Endodermal cell (in vitro differentiated cells): ENCODE measurements around the gene DEDD2. TPM values are rescaled to one million over a fixed set of nuclear protein-coding genes. Genes with fewer than 3 reads are reported as not detected.
"Not testable (repeated sequence)": the region's sequence is repeated elsewhere in the genome, so short reads cannot be mapped to it uniquely, and the experiment has no call there.

Experiments
- DNase-seq: peaks from one replicate; pipeline ENCODE4 v3.0.0-alpha.2; 2017
- H3K27ac ChIP-seq: 2 replicates; pipeline ENCODE4 v1.5.1; 2013; ENCODE audit warnings: mild to moderate bottlenecking, low read depth, low read length, moderate library complexity
- H3K27me3 ChIP-seq: 2 replicates; pipeline ENCODE4 v1.6.1; 2013; ENCODE audit warnings: mild to moderate bottlenecking, low read length, moderate library complexity; ENCODE audit not compliant: insufficient read depth, control insufficient read depth, poor library complexity, severe bottlenecking
- H3K36me3 ChIP-seq: 2 replicates; pipeline ENCODE4 v1.7.0; 2013; ENCODE audit warnings: mild to moderate bottlenecking, low read length, moderate library complexity; ENCODE audit not compliant: control insufficient read depth, insufficient read depth
- H3K4me1 ChIP-seq: one replicate; pipeline ENCODE4 v1.7.0; 2013; ENCODE audit warnings: low read length; ENCODE audit not compliant: control insufficient read depth, insufficient read depth
- H3K4me3 ChIP-seq: 2 replicates; pipeline ENCODE4 v1.5.1; 2013; ENCODE audit warnings: mild to moderate bottlenecking, low read length, moderate library complexity
- H3K9ac ChIP-seq: 2 replicates; pipeline ENCODE4 v1.6.1; 2013; ENCODE audit warnings: mild to moderate bottlenecking, low read length, moderate library complexity; ENCODE audit not compliant: poor library complexity, severe bottlenecking; ENCODE audit errors: extremely low read depth
- H3K9me3 ChIP-seq: 2 replicates; pipeline ENCODE4 v1.6.1; 2013; ENCODE audit warnings: mild to moderate bottlenecking, low read length, moderate library complexity; ENCODE audit not compliant: control insufficient read depth
- H3K27ac Mint-ChIP-seq: 2 replicates; pipeline ENCODE4 v1.8.0; 2020; ENCODE audit warnings: mixed read lengths
- H3K27me3 Mint-ChIP-seq: 2 replicates; pipeline ENCODE4 v1.8.0; 2021; ENCODE audit warnings: mild to moderate bottlenecking, mixed read lengths; ENCODE audit not compliant: insufficient read depth
- H3K36me3 Mint-ChIP-seq: 2 replicates; pipeline ENCODE4 v1.8.0; 2020; ENCODE audit warnings: low read depth, mixed read lengths
- H3K4me1 Mint-ChIP-seq: 2 replicates; pipeline ENCODE4 v1.8.0; 2020; ENCODE audit warnings: mixed read lengths
- H3K4me3 Mint-ChIP-seq: 2 replicates; pipeline ENCODE4 v1.8.0; 2020; ENCODE audit warnings: mild to moderate bottlenecking, moderate library complexity, mixed read lengths
- H3K9me3 Mint-ChIP-seq: 2 replicates; pipeline ENCODE4 v1.8.0; 2020; ENCODE audit warnings: mild to moderate bottlenecking, mixed read lengths
- CTCF ChIP-seq: fragments of 200-600 bp; sonication (generic); conservative IDR thresholded peaks from 2 replicates; pipeline ENCODE4 v1.5.0; 2021; ENCODE audit warnings: antibody characterized with exemption, mild to moderate bottlenecking
- WGBS, 2 experiments: methylation state at CpG; one replicate each; pipeline versions ENCODE4 v1.1.5 to v1.1.7; 2013; ENCODE audit warnings: missing lambda C conversion rate in 2 of 2, mixed read lengths in 1 of 2; ENCODE audit not compliant: insufficient coverage in 1 of 2, insufficient read length in 1 of 2; 5-methylcytosine and 5-hydroxymethylcytosine counted together
- total RNA-seq, 2 donors: library from RNA; stranded (reverse); fragmentation: NEBNext Ultra II Directional in 1 of 2; extraction: Animal tissue kit (Norgen Biotek cat#: 25700) in 1 of 2; gene quantifications; 2 replicates in 1 of 2; 3 replicates in 1 of 2; pipeline ENCODE4 v1.2.1, GENCODE V29; 2021

DEDD2 gene
- total RNA-seq, 2 donors from 2014 or later = 25.8 to 28.0 TPM

- Mint-ChIP-seq H3K9me3 (no peaks in the 10 kb centered on the region), H3K36me3 (no peaks in the 10 kb centered on the region), H3K4me3 (no peak overlapping the region), H3K27me3 (peaks cover 15% of the 10 kb centered on the region), H3K27ac (no peak overlapping the region), H3K4me1 (peaks cover under 1% of the 10 kb centered on the region)
- Histone ChIP-seq H3K9me3 (no peaks in the 10 kb centered on the region), H3K27me3 (no peaks in the 10 kb centered on the region), H3K4me1 (no peaks in the 10 kb centered on the region), H3K9ac (no peak overlapping the region), H3K4me3 (no peak overlapping the region), H3K27ac (no peak overlapping the region), H3K36me3 (no peaks in the 10 kb centered on the region)
- WGBS, 2 experiments = 93 to 100% methylated on average over 3 of the region's 3 CpGs
- no peak for TF ChIP-seq CTCF
- no peak for DNase-seq
Observed at GRCh38 chr19:42261763-42262162, 44.3 kb upstream of the DEDD2 start.

- H3K9me3 Mint-ChIP-seq, H3K27ac ChIP-seq, H3K4me3 ChIP-seq, H3K4me3 Mint-ChIP-seq, H3K4me1 ChIP-seq, H3K9me3 ChIP-seq, H3K36me3 ChIP-seq, H3K27ac Mint-ChIP-seq, DNase-seq, H3K36me3 Mint-ChIP-seq, H3K4me1 Mint-ChIP-seq, H3K9ac ChIP-seq, H3K27me3 ChIP-seq: not testable (repeated sequence)
- H3K27me3 Mint-ChIP-seq = peaks cover 12% of the 10 kb centered on the region
- 92 to 94% methylated on average over 3 of the region's 3 CpGs for WGBS, 2 experiments
Observed at GRCh38 chr19:42257842-42258241, 40.4 kb upstream of the DEDD2 start.

- Mint-ChIP-seq H3K27ac (peak overlapping the region; percentile 82), H3K4me3 (peak overlapping the region; percentile 90), H3K9me3 (no peaks in the 10 kb centered on the region), H3K27me3 (no peaks in the 10 kb centered on the region), H3K36me3 (peaks cover 5% of the 10 kb centered on the region), H3K4me1 (peaks cover 22% of the 10 kb centered on the region)
- Histone ChIP-seq H3K27ac (peak overlapping the region; percentile 71), H3K27me3 (no peaks in the 10 kb centered on the region), H3K9me3 (no peaks in the 10 kb centered on the region), H3K9ac (peak overlapping the region; percentile 44), H3K4me3 (peak overlapping the region; percentile 83), H3K4me1 (no peaks in the 10 kb centered on the region), H3K36me3 (no peaks in the 10 kb centered on the region)
- TF ChIP-seq CTCF = no peak
- 19 to 22% methylated on average over 27 to 38 of the region's 38 CpGs for WGBS, 2 experiments
- DNase-seq = peak; percentile 84
Observed at GRCh38 chr19:42255766-42256745, 38.6 kb upstream of the DEDD2 start.
